GM10266 (cell line): ENCODE data around the gene CCL13.

Source experiments
- DNase-seq: peaks from one replicate; pipeline ENCODE4 v3.0.0; 2012; ENCODE audit errors: extremely low spot score
- CTCF ChIP-seq: IDR thresholded peaks from 2 replicates; pipeline ENCODE4 v1.5.1; 2012; ENCODE audit warnings: mild to moderate bottlenecking, low read depth; ENCODE audit not compliant: control insufficient read depth, insufficient read depth; ENCODE audit errors: missing control alignments

CCL13 gene

GRCh38 chr17:34356194-34356593 is at the start of gene CCL13:
Gene CCL13, plus strand, starts transcription at chr17:34356480. Its CDS starts 47 bp downstream, at chr17:34356527.
- TF ChIP-seq CTCF = no peak
- DNase-seq = no peak

GRCh38 chr17:34307110-34307509 is 49.2 kb upstream of the CCL13 start:
- DNase-seq = no peak
- TF ChIP-seq CTCF = no peak

- DNase-seq = no peak
Measured at GRCh38 chr17:34308371-34308770, 47.9 kb upstream of the CCL13 start.

GRCh38 chr17:34311291-34311690 is 45.0 kb upstream of the CCL13 start:
- TF ChIP-seq CTCF = no peak
- DNase-seq = no peak

More at GRCh38 chr17:34308371-34308770, 47.9 kb upstream of the CCL13 start:
- TF ChIP-seq CTCF = no peak

- no peak for DNase-seq
- TF ChIP-seq CTCF = no peak
Measured at GRCh38 chr17:34312080-34312479, 44.2 kb upstream of the CCL13 start.

- no peak for DNase-seq
- no peak for TF ChIP-seq CTCF
Measured at GRCh38 chr17:34313164-34313563, 43.1 kb upstream of the CCL13 start.

GRCh38 chr17:34314279-34314678 is 42.0 kb upstream of the CCL13 start:
- DNase-seq = no peak

More at GRCh38 chr17:34314279-34314678, 42.0 kb upstream of the CCL13 start:
- no peak for TF ChIP-seq CTCF
